HCT116 (cell line): ENCODE results near the gene SUPT5H. TPM values are rescaled to one million over a fixed set of nuclear protein-coding genes. Genes with fewer than 3 reads are reported as not detected.

ENCODE experiments used
- ATAC-seq: fragments of 200-7000 bp; cut with Tn5 transposase; 2 replicates; pipeline ENCODE4 v1.9.1; 2020; ENCODE audit warnings: mild to moderate bottlenecking, moderate library complexity
- BruUV-seq: library from RNA; stranded (reverse); fragments of 400-500 nt; replicated peaks from 2 replicates; lab custom pipeline; 2021; lab: Mats Ljungman, UMichigan
- CTCF ChIA-PET: fragments of 300-600 bp; sonication (Branson Sonifier 250); formaldehyde crosslinking; loops from one replicate; lab custom pipeline; 2021; ENCODE audit warnings: antibody characterized with exemption; lab: Charles Lee
- POLR2A ChIA-PET: fragments of 300-600, 350-600 bp; sonication (Branson Sonifier 250); formaldehyde crosslinking; loops from one replicate; lab custom pipeline; 2021; ENCODE audit warnings: antibody characterized with exemption; lab: Charles Lee
- RAD21 ChIA-PET, 2 experiments: fragments of 300-600 bp; sonication (Branson Sonifier 250); formaldehyde crosslinking; loops; one replicate each; lab custom pipeline; 2023; ENCODE audit warnings: low total read pairs in 2 of 2; ENCODE audit not compliant: uncharacterized antibody in 2 of 2, unreplicated experiment in 2 of 2, low non-redundant PET in 1 of 2; lab: Charles Lee
- DNase-seq: peaks from one replicate; pipeline ENCODE4 v3.0.0-alpha.2; 2010; ENCODE audit warnings: low read depth, low spot score
- H2AFZ ChIP-seq: fragments of 200-600 bp; shearing (Covaris generic), sonication (generic); 2 replicates; pipeline ENCODE4 v1.6.1; 2017; ENCODE audit warnings: low read depth, mixed run types, mixed read lengths, antibody characterized with exemption, low read length; ENCODE audit not compliant: poor library complexity, severe bottlenecking
- H3K27ac ChIP-seq: 2 replicates; pipeline ENCODE4 v1.5.1; 2012; ENCODE audit warnings: low read depth, low read length
- H3K27me3 ChIP-seq: fragments of 200-600 bp; sonication (generic); 2 replicates; pipeline ENCODE4 v1.6.1; 2016; ENCODE audit warnings: mixed run types, low read length, mixed read lengths; ENCODE audit not compliant: insufficient read depth
- H3K36me3 ChIP-seq, 2 experiments: fragments of 200-500 bp in 1 of 2; fragments of 200-600 bp in 1 of 2; sonication (Bioruptor generic) in 1 of 2; sonication (generic) in 1 of 2; 2 replicates each; pipeline versions ENCODE4 v1.5.1 to v1.6.1; 2014 to 2016; ENCODE audit warnings: low read length in 2 of 2, inconsistent platforms in 1 of 2, mixed read lengths in 1 of 2, mixed run types in 1 of 2; ENCODE audit not compliant: insufficient read depth in 2 of 2, control insufficient read depth in 1 of 2
- H3K4me1 ChIP-seq, 2 experiments: fragments of 200-600 bp in 1 of 2; sonication (generic) in 1 of 2; 2 replicates each; pipeline versions ENCODE4 v1.5.1 to v1.6.1; 2012 to 2017; ENCODE audit warnings: low read length in 2 of 2, inconsistent platforms in 1 of 2, mild to moderate bottlenecking in 1 of 2, mixed read lengths in 1 of 2, mixed run types in 1 of 2, moderate library complexity in 1 of 2; ENCODE audit not compliant: insufficient read depth in 2 of 2, control insufficient read depth in 1 of 2
- H3K4me2 ChIP-seq: fragments of 200-600 bp; sonication (generic); 2 replicates; pipeline ENCODE4 v1.6.1; 2017; ENCODE audit warnings: mixed run types, low read length, mixed read lengths
- H3K4me3 ChIP-seq, 2 experiments: fragments of 200-600 bp in 1 of 2; sonication (generic) in 1 of 2; replicated peaks in 1 of 2; 2 replicates each; pipeline ENCODE4 v1.5.1; 2011 to 2016; ENCODE audit warnings: low read length in 2 of 2, control low read depth in 1 of 2, low read depth in 1 of 2, mild to moderate bottlenecking in 1 of 2, mixed read lengths in 1 of 2, mixed run types in 1 of 2
- H3K79me2 ChIP-seq: fragments of 200-600 bp; sonication (generic); 2 replicates; pipeline ENCODE4 v1.6.1; 2017; ENCODE audit warnings: mild to moderate bottlenecking, mixed run types, low read length, moderate library complexity, mixed read lengths; ENCODE audit not compliant: insufficient read depth
- H3K9ac ChIP-seq: fragments of 200-600 bp; sonication (generic); 2 replicates; pipeline ENCODE4 v1.6.1; 2016; ENCODE audit warnings: low read length, mixed read lengths
- H3K9me2 ChIP-seq: fragments of 200-600 bp; sonication (generic), shearing (Covaris generic); 2 replicates; pipeline ENCODE4 v1.6.1; 2017; ENCODE audit warnings: mixed run types, mild to moderate bottlenecking, moderate library complexity; ENCODE audit not compliant: insufficient read depth
- H3K9me3 ChIP-seq, 2 experiments: fragments of 200-500 bp in 1 of 2; fragments of 200-600 bp in 1 of 2; sonication (Bioruptor generic) in 1 of 2; sonication (generic) in 1 of 2; 2 replicates each; pipeline ENCODE4 v1.6.1; 2014 to 2017; ENCODE audit warnings: low read length in 2 of 2, mixed read lengths in 2 of 2, inconsistent platforms in 1 of 2, low read depth in 1 of 2, mild to moderate bottlenecking in 1 of 2, mixed run types in 1 of 2, moderate library complexity in 1 of 2; ENCODE audit not compliant: control insufficient read depth in 1 of 2, insufficient read depth in 1 of 2
- H4K20me1 ChIP-seq: fragments of 200-600 bp; sonication (generic), shearing (Covaris generic); 2 replicates; pipeline ENCODE4 v1.6.1; 2017; ENCODE audit warnings: mixed run types, mild to moderate bottlenecking, moderate library complexity; ENCODE audit not compliant: insufficient read depth
- ZNF274 ChIP-seq: fragments of 200-500 bp; sonication (Bioruptor generic); IDR thresholded peaks from 2 replicates; pipeline ENCODE4 v1.6.1; 2014; ENCODE audit warnings: mild to moderate bottlenecking, low read depth, low read length, inconsistent platforms
- intact Hi-C: fragments of 100-400 bp; cut with micrococcal nuclease; formaldehyde crosslinking; loops from 2 replicates; pipeline ENCODE4 v1.10.0; 2022
- total RNA-seq: library from RNA; stranded (reverse); gene quantifications from one replicate; pipeline ENCODE4 v1.2.1, GENCODE V29; 2021; ENCODE audit not compliant: unreplicated experiment
- TF ChIP-seq, protein P1 (sequence below), 3 experiments: fragments of 200-600 bp in 1 of 3; sonication (generic) in 1 of 3; IDR thresholded peaks in 2 of 3; conservative IDR thresholded peaks in 1 of 3; 2 replicates each; pipeline ENCODE4 v1.5.1; 2012 to 2017; ENCODE audit warnings: low read depth in 2 of 3, low read length in 2 of 3, antibody characterized with exemption in 1 of 3, borderline replicate concordance in 1 of 3, control low read depth in 1 of 3, mild to moderate bottlenecking in 1 of 3, mixed read lengths in 1 of 3, mixed run types in 1 of 3, moderate library complexity in 1 of 3; ENCODE audit not compliant: insufficient read depth in 1 of 3

The SUPT5H gene
- total RNA-seq, 1 experiment from 2014 or later: 120 TPM

GRCh38 chr19:39415111-39416046 lies 30.0 kb upstream of the SUPT5H start:
- Histone ChIP-seq H3K27me3 (no peaks in the 10 kb centered on the region), H2AFZ (no peak overlapping the region), H3K4me2 (no peak overlapping the region), H3K9me3 (no peaks in the 10 kb centered on the region), H3K9me2 (no peaks in the 10 kb centered on the region), H3K9ac (no peak overlapping the region), H3K4me3 (no peak overlapping the region), H3K4me1 (peaks cover 20 to 41% of the 10 kb centered on the region in 2 experiments), H3K27ac (no peak overlapping the region), H3K79me2 (no peaks in the 10 kb centered on the region; the same call in 1 of the 2 replicates), H3K36me3 (0 out of 4 replicates have a peak, but pooled peaks cover 0 to 4% of the 10 kb centered on the region in 2 experiments), H4K20me1 (no peaks in the 10 kb centered on the region)
- ChIA-PET RAD21 (no interaction called here), POLR2A (no interaction called here), CTCF (interaction anchor here (1.1 to 1.7 kb wide), 2 partner anchors 13 to 119 kb away, joined by 3 to 5 read pairs; no protein-coding TSS in a partner anchor)
- DNase-seq (no peak), ATAC-seq (no peak)
- no peak for TF ChIP-seq ZNF274
- TF ChIP-seq, protein P1, sequence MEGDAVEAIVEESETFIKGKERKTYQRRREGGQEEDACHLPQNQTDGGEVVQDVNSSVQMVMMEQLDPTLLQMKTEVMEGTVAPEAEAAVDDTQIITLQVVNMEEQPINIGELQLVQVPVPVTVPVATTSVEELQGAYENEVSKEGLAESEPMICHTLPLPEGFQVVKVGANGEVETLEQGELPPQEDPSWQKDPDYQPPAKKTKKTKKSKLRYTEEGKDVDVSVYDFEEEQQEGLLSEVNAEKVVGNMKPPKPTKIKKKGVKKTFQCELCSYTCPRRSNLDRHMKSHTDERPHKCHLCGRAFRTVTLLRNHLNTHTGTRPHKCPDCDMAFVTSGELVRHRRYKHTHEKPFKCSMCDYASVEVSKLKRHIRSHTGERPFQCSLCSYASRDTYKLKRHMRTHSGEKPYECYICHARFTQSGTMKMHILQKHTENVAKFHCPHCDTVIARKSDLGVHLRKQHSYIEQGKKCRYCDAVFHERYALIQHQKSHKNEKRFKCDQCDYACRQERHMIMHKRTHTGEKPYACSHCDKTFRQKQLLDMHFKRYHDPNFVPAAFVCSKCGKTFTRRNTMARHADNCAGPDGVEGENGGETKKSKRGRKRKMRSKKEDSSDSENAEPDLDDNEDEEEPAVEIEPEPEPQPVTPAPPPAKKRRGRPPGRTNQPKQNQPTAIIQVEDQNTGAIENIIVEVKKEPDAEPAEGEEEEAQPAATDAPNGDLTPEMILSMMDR (IDR thresholded peaks at IDR 0.05 in 2 of 3, conservative IDR thresholded peaks at IDR 0.05 in 1 of 3; ENCODE audit: borderline replicate concordance in 1 of 3, insufficient read depth in 1 of 3, low read depth in 2 of 3, low read length in 2 of 3): peak in 1 of 3 experiments; percentile 10; a peak in 1 of 6 replicates
- intact Hi-C loops: no loop called here
- BruUV-seq: no TSS peak
